Measurements from ENCODE around the gene GRAP2. TPM values are rescaled to one million over a fixed set of nuclear protein-coding genes. Genes with fewer than 3 reads are reported as not detected.

GRAP2 gene
- total RNA-seq, 1 experiment from 2014 or later: not detected

GRCh38 chr22:39994566-39995392 lies 93.9 kb downstream of the GRAP2 start, which contains the start of gene FAM83F:
FAM83F (plus strand) TSS chr22:39994954; CDS start chr22:39995043, 89 bp downstream.
- intact Hi-C loops (cut with micrococcal nuclease; ENCODE audit: unreplicated experiment): loop anchor here (1.0 to 5.0 kb wide), 3 partner anchors 20 to 522 kb away; no protein-coding TSS in a partner anchor
- Mint-ChIP-seq H3K4me3 (ENCODE audit: unreplicated experiment) (peak within 1 kb of the TSS; percentile 70), H3K27me3 (ENCODE audit: insufficient read depth, unreplicated experiment) (no peaks in the 10 kb centered on the region), H3K36me3 (ENCODE audit: insufficient read depth, unreplicated experiment) (peaks cover 7% of the 10 kb centered on the region), H3K4me1 (ENCODE audit: low read depth, unreplicated experiment) (peaks cover 49% of the 10 kb centered on the region), H3K9me3 (ENCODE audit: unreplicated experiment) (no peaks in the 10 kb centered on the region), H3K27ac (ENCODE audit: unreplicated experiment) (peak within 1 kb of the TSS; percentile 74)
- ChIA-PET POLR2A (interaction anchor here (0.6 to 2.2 kb wide), 2 partner anchors 49 to 1458 kb away, joined by 6 to 10 read pairs; no protein-coding TSS in a partner anchor), CTCF (interaction anchor here (0.8 to 1.7 kb wide), 3 partner anchors 20 to 41 kb away, joined by 3 to 10 read pairs (median 5); no protein-coding TSS in a partner anchor)
- Histone ChIP-seq H3K4me3 (ENCODE audit: low read depth, low read length) (peak within 1 kb of the TSS; percentile 58), H3K27me3 (replicated peaks; ENCODE audit: control insufficient read depth, insufficient read depth, low read length) (no peaks in the 10 kb centered on the region), H3K9me3 (no peaks in the 10 kb centered on the region), H3K4me1 (peaks cover 66% of the 10 kb centered on the region), H3K36me3 (ENCODE audit: control insufficient read depth, insufficient read depth, low read length) (no peaks in the 10 kb centered on the region; the same call in 1 of the 2 replicates)
- TF ChIP-seq CTCF (IDR thresholded peaks at IDR 0.05; ENCODE audit: insufficient read depth in 1 of 2, low read depth in 1 of 2, low read length in 1 of 2, severe bottlenecking in 1 of 2, unreplicated experiment in 1 of 2): no peak
- peak; percentile 76 to 91 for DNase-seq
- BruUV-seq (replicated peaks): no TSS peak

- peak overlapping the region; percentile 74 for H3K27ac Mint-ChIP-seq (ENCODE audit: unreplicated experiment)
- DNase-seq: peak in 1 of 2 experiments; percentile 31
Measured at GRCh38 chr22:39995393-39996252, 94.7 kb downstream of the GRAP2 start.

More at GRCh38 chr22:39995393-39996252, 94.7 kb downstream of the GRAP2 start:
- Mint-ChIP-seq H3K9me3 (ENCODE audit: unreplicated experiment) (no peaks in the 10 kb centered on the region), H3K4me1 (ENCODE audit: low read depth, unreplicated experiment) (peaks cover 53% of the 10 kb centered on the region), H3K27me3 (ENCODE audit: insufficient read depth, unreplicated experiment) (no peaks in the 10 kb centered on the region), H3K36me3 (ENCODE audit: insufficient read depth, unreplicated experiment) (peaks cover 16% of the 10 kb centered on the region), H3K4me3 (ENCODE audit: unreplicated experiment) (peak overlapping the region; percentile 67)
- Histone ChIP-seq H3K27me3 (replicated peaks; ENCODE audit: control insufficient read depth, insufficient read depth, low read length) (no peaks in the 10 kb centered on the region), H3K9me3 (no peaks in the 10 kb centered on the region), H3K36me3 (ENCODE audit: control insufficient read depth, insufficient read depth, low read length) (no peaks in the 10 kb centered on the region; the same call in 1 of the 2 replicates), H3K4me1 (peaks cover 66% of the 10 kb centered on the region), H3K4me3 (ENCODE audit: low read depth, low read length) (peak overlapping the region; percentile 53)
- ChIA-PET CTCF (interaction anchor here (1.3 to 1.7 kb wide), 2 partner anchors 29 kb away, joined by 3 to 10 read pairs; no protein-coding TSS in a partner anchor), POLR2A (interaction anchor here (2.2 kb wide), 1 partner anchor 49 kb away, joined by 10 read pairs; no protein-coding TSS in a partner anchor)
- intact Hi-C loops (cut with micrococcal nuclease; ENCODE audit: unreplicated experiment): loop anchor here (1.0 to 5.0 kb wide), 3 partner anchors 19 to 523 kb away; no protein-coding TSS in a partner anchor
- no TSS peak for BruUV-seq (replicated peaks)
- no peak for TF ChIP-seq CTCF (IDR thresholded peaks at IDR 0.05; ENCODE audit: insufficient read depth in 1 of 2, low read depth in 1 of 2, low read length in 1 of 2, severe bottlenecking in 1 of 2, unreplicated experiment in 1 of 2)
